Chondrocyte (in vitro differentiated cells): ENCODE results near the gene RPTOR. TPM values are rescaled to one million over a fixed set of nuclear protein-coding genes. Genes with fewer than 3 reads are reported as not detected.
"Not testable (repeated sequence)": the region's sequence is repeated elsewhere in the genome, so short reads cannot be mapped to it uniquely, and the experiment has no call there.

ENCODE experiments used
- DNase-seq: peaks from one replicate; pipeline ENCODE4 v3.0.0; 2021; ENCODE audit warnings: mixed read lengths, low spot score
- H3K27ac Mint-ChIP-seq: one replicate; pipeline ENCODE4 v1.8.0; 2021; ENCODE audit warnings: mild to moderate bottlenecking, moderate library complexity, mixed read lengths; ENCODE audit not compliant: unreplicated experiment
- H3K27me3 Mint-ChIP-seq: 2 replicates; pipeline ENCODE4 v1.8.0; 2021; ENCODE audit warnings: low read depth, mixed read lengths
- H3K36me3 Mint-ChIP-seq: 2 replicates; pipeline ENCODE4 v1.8.0; 2021; ENCODE audit warnings: low read depth, mixed read lengths
- H3K4me1 Mint-ChIP-seq: 2 replicates; pipeline ENCODE4 v1.8.0; 2021; ENCODE audit warnings: low read depth, mild to moderate bottlenecking, mixed read lengths
- H3K4me3 Mint-ChIP-seq: one replicate; pipeline ENCODE4 v1.8.0; 2021; ENCODE audit warnings: mild to moderate bottlenecking, moderate library complexity, mixed read lengths; ENCODE audit not compliant: unreplicated experiment
- H3K9me3 Mint-ChIP-seq: 2 replicates; pipeline ENCODE4 v1.8.0; 2021; ENCODE audit warnings: low read depth, mixed read lengths
- total RNA-seq: library from RNA; stranded (reverse); gene quantifications from 3 replicates; pipeline ENCODE4 v1.2.1, GENCODE V29; 2021
- TF ChIP-seq, protein P1 (sequence below): fragments of 200-600 bp; sonication (generic); IDR thresholded peaks from 2 replicates; pipeline ENCODE4 v1.5.0; 2021; ENCODE audit warnings: antibody characterized with exemption, mild to moderate bottlenecking, moderate library complexity

RPTOR gene
- total RNA-seq, 1 donor from 2014 or later: 30.9 TPM

DNA sequence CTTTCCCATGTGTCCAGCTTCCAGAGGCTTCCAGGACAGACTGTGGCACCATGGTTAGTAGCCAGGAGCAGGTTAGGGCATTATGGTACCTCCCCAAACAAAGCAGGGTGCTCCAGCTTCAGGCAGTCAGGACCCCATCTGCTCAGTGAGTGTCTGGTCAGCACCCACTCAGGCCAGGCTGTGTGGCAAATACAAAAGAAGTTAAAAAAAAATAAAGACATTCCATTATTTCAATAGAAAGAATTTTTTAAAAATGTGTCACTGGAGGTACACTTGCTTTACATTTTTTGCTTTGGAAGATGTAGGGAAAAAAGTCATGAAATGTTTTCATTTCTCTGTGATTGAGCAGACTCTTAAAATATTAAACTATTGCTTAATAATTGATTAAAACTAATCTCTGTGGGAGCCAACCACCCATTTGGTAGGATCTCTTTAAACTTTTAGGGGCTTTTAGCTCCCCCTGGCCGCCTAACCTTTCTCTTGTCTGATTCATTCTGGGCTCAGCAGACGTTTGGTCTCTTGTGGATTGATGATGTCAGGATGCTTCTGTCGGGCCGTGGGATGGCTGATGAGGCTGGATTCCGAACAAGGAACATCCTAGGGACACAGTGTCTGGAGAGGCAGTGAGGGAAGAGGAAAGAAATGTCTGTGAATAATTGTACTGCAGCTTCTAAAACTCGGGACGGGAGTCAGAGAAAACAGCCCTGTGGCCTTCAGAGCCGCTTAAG is 39.8 kb upstream of the RPTOR start:
- Mint-ChIP-seq H3K4me1 (peaks cover 42% of the 10 kb centered on the region), H3K27ac (peak overlapping the region; percentile 91), H3K9me3 (no peaks in the 10 kb centered on the region), H3K27me3 (no peaks in the 10 kb centered on the region), H3K36me3 (no peaks in the 10 kb centered on the region), H3K4me3 (no peak overlapping the region)
- TF ChIP-seq, protein P1, sequence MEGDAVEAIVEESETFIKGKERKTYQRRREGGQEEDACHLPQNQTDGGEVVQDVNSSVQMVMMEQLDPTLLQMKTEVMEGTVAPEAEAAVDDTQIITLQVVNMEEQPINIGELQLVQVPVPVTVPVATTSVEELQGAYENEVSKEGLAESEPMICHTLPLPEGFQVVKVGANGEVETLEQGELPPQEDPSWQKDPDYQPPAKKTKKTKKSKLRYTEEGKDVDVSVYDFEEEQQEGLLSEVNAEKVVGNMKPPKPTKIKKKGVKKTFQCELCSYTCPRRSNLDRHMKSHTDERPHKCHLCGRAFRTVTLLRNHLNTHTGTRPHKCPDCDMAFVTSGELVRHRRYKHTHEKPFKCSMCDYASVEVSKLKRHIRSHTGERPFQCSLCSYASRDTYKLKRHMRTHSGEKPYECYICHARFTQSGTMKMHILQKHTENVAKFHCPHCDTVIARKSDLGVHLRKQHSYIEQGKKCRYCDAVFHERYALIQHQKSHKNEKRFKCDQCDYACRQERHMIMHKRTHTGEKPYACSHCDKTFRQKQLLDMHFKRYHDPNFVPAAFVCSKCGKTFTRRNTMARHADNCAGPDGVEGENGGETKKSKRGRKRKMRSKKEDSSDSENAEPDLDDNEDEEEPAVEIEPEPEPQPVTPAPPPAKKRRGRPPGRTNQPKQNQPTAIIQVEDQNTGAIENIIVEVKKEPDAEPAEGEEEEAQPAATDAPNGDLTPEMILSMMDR: peak; percentile 68
- no peak for DNase-seq

DNA sequence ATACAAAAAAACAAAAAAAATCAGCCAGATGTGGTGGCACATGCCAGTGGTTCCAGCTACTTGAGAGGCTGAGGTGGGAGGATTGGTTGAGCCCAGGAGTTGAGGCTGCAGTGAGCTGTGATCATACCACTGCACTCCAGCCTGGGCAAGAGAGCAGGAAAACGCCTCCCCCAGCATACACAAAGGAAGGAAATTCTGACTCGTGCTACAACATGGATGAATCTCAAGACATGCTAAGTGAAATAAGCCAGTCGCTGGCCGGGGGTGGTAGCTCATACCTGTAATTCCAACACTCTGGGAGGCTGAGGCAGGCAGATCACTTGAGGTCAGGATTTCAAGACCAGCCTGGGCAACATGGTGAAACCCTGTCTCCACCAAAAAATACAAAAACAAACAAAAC is 37.5 kb upstream of the RPTOR start:
- not testable (repeated sequence) for H3K27me3 Mint-ChIP-seq, DNase-seq

DNA sequence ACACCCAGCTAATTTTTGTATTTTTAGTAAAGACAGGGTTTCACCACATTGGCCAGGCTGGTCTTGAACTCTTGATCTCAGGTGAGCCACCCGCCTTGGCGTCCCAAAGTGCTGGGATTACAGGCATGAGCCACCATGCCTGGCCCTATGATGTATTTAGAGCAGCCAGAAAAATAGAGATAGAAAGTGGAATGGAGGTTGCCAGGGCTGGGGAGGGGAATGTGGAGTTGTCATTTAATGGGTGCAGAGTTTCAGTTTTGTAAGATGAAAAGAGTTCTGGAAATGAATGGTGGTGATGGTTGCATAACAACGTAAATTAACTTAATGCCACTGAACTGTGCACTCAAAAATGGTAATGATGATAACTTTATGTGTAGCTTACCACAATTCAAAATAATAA is 36.7 kb upstream of the RPTOR start:
- H3K36me3 Mint-ChIP-seq: no peaks in the 10 kb centered on the region
- H3K4me1 Mint-ChIP-seq: peaks cover 22% of the 10 kb centered on the region
- no peaks in the 10 kb centered on the region for H3K27me3 Mint-ChIP-seq
- H3K4me3 Mint-ChIP-seq: no peak overlapping the region
- DNase-seq: no peak
- no peaks in the 10 kb centered on the region for H3K9me3 Mint-ChIP-seq
- H3K27ac Mint-ChIP-seq: no peak overlapping the region
- TF ChIP-seq, protein P1: no peak

More for the DNA sequence above, 37.5 kb upstream of the RPTOR start:
- not testable (repeated sequence) for H3K36me3 Mint-ChIP-seq, H3K27ac Mint-ChIP-seq, H3K4me3 Mint-ChIP-seq, H3K9me3 Mint-ChIP-seq
- peaks cover 24% of the 10 kb centered on the region for H3K4me1 Mint-ChIP-seq

DNA sequence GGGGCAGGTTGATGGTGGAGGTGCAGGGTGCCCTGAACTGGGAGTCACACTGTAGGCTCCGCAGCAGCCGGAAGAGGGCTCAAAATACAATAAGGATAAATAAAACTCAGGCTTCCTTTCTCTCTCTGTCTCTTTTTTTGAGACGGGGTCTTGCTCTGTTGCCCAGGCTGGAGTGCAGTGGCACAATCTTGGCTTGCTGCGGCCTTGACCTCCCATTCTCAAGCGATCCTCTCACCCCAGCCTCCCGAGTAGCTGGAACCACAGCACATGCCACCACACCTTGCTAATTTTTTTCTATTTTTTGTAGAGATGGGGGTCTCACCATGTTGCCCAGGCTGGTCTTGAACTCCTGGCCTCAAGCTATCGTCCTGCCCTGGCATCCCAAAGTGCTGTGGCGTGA is 35.3 kb upstream of the RPTOR start:
- TF ChIP-seq, protein P1: no peak
- Mint-ChIP-seq H3K9me3 (no peaks in the 10 kb centered on the region), H3K27me3 (no peaks in the 10 kb centered on the region), H3K4me3 (no peak overlapping the region), H3K4me1 (peaks cover 32% of the 10 kb centered on the region), H3K36me3 (no peaks in the 10 kb centered on the region), H3K27ac (no peak overlapping the region)
- no peak for DNase-seq

DNA sequence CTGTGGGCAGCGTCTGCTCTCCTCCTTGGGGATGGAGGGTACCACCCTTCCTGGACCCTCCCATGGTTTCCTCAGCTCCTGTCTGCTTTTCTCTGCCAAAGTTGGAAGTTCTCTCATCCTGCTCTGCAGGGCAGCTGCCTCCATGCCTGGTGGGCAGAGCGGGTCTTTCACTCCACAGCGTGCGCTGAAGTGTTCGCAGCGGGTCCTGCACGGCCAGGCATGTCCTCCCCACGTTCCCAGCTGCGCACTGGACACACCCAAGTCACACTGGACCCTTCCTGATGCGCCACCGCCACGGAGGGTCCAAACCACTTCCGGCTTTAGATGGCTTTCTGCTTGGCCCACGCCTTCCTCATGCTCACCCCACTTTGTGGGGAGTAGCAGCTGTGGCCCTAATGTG is 34.5 kb upstream of the RPTOR start:
- Mint-ChIP-seq H3K27ac (no peak overlapping the region), H3K4me3 (no peak overlapping the region), H3K4me1 (peaks cover 26% of the 10 kb centered on the region), H3K9me3 (no peaks in the 10 kb centered on the region), H3K27me3 (no peaks in the 10 kb centered on the region), H3K36me3 (no peaks in the 10 kb centered on the region)
- no peak for DNase-seq
- TF ChIP-seq, protein P1: no peak

DNA sequence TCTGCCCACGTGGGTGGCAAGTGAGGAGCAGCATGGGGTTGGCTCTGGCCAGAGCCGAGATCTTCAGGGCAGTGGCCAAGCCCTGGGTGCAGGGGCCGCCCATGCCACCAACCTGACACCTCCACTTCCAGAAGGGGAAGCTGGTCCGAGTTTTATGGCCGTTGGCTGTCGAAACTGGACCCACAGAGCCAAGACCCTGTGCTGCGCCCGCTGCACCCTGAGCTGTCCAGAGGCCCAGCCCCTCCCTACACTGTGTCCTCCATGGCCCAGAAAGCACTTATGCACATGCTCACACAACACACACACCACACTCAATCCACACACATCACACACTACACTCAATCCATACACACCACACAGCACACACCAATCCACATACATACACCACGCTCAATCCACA is 33.9 kb upstream of the RPTOR start:
- Mint-ChIP-seq H3K9me3 (no peaks in the 10 kb centered on the region), H3K27me3 (no peaks in the 10 kb centered on the region)
- DNase-seq: no peak

More for the DNA sequence above, 33.9 kb upstream of the RPTOR start:
- TF ChIP-seq, protein P1: no peak
- no peaks in the 10 kb centered on the region for H3K36me3 Mint-ChIP-seq
- H3K27ac Mint-ChIP-seq: no peak overlapping the region
- peaks cover 23% of the 10 kb centered on the region for H3K4me1 Mint-ChIP-seq
- H3K4me3 Mint-ChIP-seq: no peak overlapping the region
